Diencephalon (tissue), 1 donor: ENCODE data around the gene ZC3HAV1. TPM values are rescaled to one million over a fixed set of nuclear protein-coding genes. Genes with fewer than 3 reads are reported as not detected.

ENCODE experiments used
- total RNA-seq: library from RNA; depleted of rRNA; stranded (reverse); fragments of >200 nt; gene quantifications from one replicate; pipeline ENCODE4 v1.2.3, GENCODE V29; 2014

The ZC3HAV1 gene
- total RNA-seq, result 9.5 TPM

DNA sequence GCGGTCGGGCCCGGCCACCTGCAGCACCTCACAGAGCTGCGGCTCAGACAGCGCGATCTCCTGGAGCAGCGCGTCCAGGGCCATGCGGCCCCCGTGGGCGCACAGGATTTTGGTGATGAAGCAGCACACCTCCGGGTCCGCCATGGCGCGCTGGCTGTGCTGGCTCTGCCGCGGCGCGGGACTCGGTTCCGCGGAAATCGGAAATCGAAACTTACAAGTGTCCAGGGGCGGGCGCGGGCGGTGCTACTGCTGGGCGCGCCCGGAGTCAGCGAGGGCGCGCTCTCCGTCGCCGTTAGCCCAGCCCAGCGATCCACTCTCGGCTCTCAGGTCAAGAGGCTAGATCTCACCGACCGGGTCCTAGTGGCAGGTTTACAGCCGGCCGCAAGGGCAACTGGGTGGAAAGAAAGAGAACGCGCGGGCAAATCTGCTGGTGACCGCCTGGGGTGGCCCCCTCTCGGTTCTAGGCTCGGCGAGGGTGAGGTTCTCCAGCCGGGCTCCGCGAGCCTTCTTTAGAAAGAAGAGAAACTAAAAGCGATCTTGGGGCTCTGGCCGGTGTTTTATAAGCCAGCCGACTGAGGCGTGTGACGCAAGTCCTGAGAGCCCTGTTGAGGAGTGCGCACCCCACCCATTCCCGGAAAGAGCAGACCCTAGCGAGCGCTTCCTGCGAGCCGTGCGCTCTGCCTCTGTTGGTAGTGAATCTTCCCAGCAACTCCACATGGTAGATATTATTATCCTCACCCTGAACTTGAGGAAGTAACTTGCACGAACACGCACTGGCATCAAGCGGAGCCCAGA, at the start of gene ZC3HAV1:
Gene ZC3HAV1 (minus strand): TSS at position 533 of the 795 bp plus-strand sequence. CDS start 389 bp downstream, at position 144.

DNA sequence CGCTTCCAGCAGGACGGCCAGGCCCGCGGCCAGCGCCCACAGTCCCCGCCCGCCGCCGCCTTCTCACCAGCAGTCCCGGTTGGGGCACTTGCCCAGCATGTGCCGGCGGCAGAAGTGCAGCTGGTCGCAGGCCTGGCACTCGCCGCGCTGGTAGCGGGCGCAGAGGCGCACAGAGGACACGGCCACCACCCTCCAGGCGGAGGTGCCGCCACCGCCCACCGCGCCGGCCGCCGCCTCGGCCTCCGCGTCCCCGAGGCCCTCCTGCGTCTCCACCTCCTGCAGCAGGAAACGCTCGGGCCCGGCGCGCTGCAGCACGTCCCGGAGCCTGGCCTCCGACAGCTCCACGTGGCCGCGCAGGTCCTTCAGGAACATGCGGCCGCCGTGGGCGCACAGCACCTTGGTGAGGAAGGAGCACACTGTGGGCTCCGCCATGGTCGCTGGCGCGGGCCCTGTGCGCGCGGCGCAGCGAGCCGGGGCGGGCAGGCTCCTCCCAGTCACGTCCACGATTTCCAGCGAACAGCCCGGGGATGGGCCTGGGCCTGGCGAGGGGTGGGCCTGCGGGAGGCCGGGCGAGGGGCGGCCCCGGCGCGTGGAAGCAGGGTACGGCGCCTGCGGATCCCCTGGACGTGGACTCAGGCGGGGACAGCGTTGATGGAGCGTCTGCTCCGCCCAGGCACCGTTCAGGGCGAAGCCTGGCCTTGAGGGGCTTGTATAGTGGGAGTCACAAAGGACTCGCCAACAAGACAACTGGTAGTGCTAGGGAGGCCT, 73.8 kb downstream of the ZC3HAV1 start, which contains the start of gene ZC3HAV1L:
Gene ZC3HAV1L (minus strand): TSS at position 457 of the 768 bp plus-strand sequence. CDS start 25 bp downstream, at position 432.

Other genes with a start within 250 kb of the ZC3HAV1 start
- 30.4 TPM for gene KIAA1549, start 128.3 kb downstream of the ZC3HAV1 start, total RNA-seq
- gene ZC3HAV1L, start 73.7 kb downstream of the ZC3HAV1 start, total RNA-seq, result 11.5 TPM
- 21.2 TPM for gene UBN2, start 121.5 kb upstream of the ZC3HAV1 start, total RNA-seq
- gene FMC1, start 231.6 kb upstream of the ZC3HAV1 start, total RNA-seq, result 20.3 TPM